Stimulated activated CD4-positive, alpha-beta T cell treated with anti-CD3 and anti-CD28 coated beads, TNF-alpha, amount 100 ng/mL, for 1 hour (primary cell): ENCODE measurements around the gene NDUFA9.

Source experiments
- DNase-seq, 3 donors: peaks; one replicate each; pipeline ENCODE4 v3.0.0-alpha.2; 2020; ENCODE audit warnings: low read depth in 3 of 3, low spot score in 1 of 3

Gene NDUFA9

DNA sequence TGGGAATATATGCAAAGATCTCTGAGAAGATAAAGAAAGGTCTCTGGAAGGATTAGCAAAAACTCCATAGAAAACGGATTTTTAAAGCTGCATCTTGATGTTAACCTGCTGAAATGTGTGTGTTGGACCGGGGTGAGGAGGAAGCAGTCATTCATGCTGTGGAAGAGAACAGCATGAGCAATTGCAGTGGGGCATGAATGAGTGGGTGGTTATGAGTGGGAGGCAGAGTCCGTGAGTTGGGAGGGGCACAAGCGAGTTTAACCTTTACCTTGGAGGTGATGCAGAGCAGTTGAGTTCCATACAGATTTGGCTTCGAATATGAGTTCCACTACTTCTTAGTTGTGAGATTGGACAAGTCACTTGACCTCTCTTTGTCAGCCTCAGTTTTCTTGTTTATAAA lies 41.8 kb downstream of the NDUFA9 start:
- no peak for DNase-seq
